ENCODE measurements around the gene TOP1. TPM values are rescaled to one million over a fixed set of nuclear protein-coding genes. Genes with fewer than 3 reads are reported as not detected.
A peak's percentile ranks its signal among the peaks of the same experiment; 100 is the strongest.

The TOP1 gene
- total RNA-seq, 1 experiment from 2014 or later, result 81.8 TPM

- TF ChIP-seq ZNF532 (CRISPR knock-in tag; IDR thresholded peaks at IDR 0.05; ENCODE audit: borderline replicate concordance) (no peak), AR (CRISPR knock-in tag; IDR thresholded peaks at IDR 0.05) (no peak), ZBTB43 (CRISPR knock-in tag; IDR thresholded peaks at IDR 0.05) (no peak), ETV6 (CRISPR knock-in tag; IDR thresholded peaks at IDR 0.05) (no peak)
Measured at GRCh38 chr20:41110012-41110411, 81.4 kb downstream of the TOP1 start (continued).

GRCh38 chr20:41110930-41111577 is 82.4 kb downstream of the TOP1 start:
- ChIA-PET POLR2A (no interaction called here), CTCF (interaction anchor here (0.8 kb wide), 1 partner anchor 148 kb away, joined by 3 read pairs; no protein-coding TSS in a partner anchor)
- no peak for ATAC-seq
- Mint-ChIP-seq H3K27ac (no peak overlapping the region), H3K36me3 (peaks cover 61% of the 10 kb centered on the region), H3K4me1 (no peaks in the 10 kb centered on the region), H3K27me3 (ENCODE audit: low read depth) (no peaks in the 10 kb centered on the region), H3K9me3 (no peaks in the 10 kb centered on the region), H3K4me3 (no peak overlapping the region)
- DNase-seq (ENCODE audit: low spot score), result no peak
- TF ChIP-seq PRDM15 (CRISPR knock-in tag; IDR thresholded peaks at IDR 0.05), result no peak
- 0 out of 2 replicates have a peak, but pooled peaks have one; percentile 22 for TF ChIP-seq GABPB1 (CRISPR knock-in tag; IDR thresholded peaks at IDR 0.05)

- ATAC-seq, result no peak
- ChIA-PET POLR2A (no interaction called here), CTCF (interaction anchor here (0.8 to 2.1 kb wide), 2 partner anchors 121 to 148 kb away, joined by 3 to 5 read pairs; no protein-coding TSS in a partner anchor)
- Mint-ChIP-seq H3K36me3 (peaks cover 66% of the 10 kb centered on the region), H3K4me3 (no peak overlapping the region), H3K27me3 (ENCODE audit: low read depth) (no peaks in the 10 kb centered on the region), H3K4me1 (no peaks in the 10 kb centered on the region), H3K27ac (no peak overlapping the region), H3K9me3 (no peaks in the 10 kb centered on the region)
- no peak for DNase-seq (ENCODE audit: low spot score)
- no peak for TF ChIP-seq ZNF121 (CRISPR knock-in tag; IDR thresholded peaks at IDR 0.05)
- TF ChIP-seq MYBL2 (CRISPR knock-in tag; IDR thresholded peaks at IDR 0.05), result no peak
- no peak for TF ChIP-seq MLX (CRISPR knock-in tag; IDR thresholded peaks at IDR 0.05)
- TF ChIP-seq ATF6 (CRISPR knock-in tag; IDR thresholded peaks at IDR 0.05), result no peak
- no peak for TF ChIP-seq NR2C2 (CRISPR knock-in tag; IDR thresholded peaks at IDR 0.05)
- TF ChIP-seq ZNF281 (CRISPR knock-in tag; IDR thresholded peaks at IDR 0.05), result no peak
Measured at GRCh38 chr20:41111578-41111951, 82.9 kb downstream of the TOP1 start.

Data from WTC11 (cell line).